ENCODE data around the gene ACTR2.

DNA sequence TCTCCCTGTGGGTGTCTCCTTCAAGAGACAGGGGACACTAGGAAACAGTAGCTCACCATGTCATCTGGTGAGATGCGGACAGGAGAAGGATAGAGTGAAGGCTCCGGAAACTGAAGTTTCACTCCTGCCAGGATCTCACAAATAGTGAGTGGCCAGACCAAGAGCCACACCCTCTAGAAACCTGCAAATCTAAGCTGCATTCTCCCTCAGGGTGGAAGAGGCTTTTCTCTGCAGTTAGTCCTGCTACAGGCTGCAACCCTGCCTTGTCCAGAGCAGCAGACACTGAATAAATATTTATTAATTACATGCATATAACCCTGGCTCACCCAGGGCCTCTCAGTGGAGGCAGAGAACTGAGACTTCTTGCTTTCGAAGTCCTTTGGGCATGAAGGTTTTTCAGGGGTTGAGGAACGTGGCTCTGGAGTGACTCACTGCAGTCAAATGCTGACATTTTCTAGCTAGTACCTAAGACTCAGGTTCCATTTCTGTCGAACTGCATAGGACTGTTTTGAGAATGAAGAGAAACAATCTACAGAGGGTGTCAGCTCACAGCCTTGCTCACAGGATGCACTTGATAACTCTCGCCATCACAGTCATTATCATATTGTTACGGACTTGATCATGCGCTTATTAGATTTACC, 87.3 kb downstream of the ACTR2 start:
- TF ChIP-seq, protein P1, sequence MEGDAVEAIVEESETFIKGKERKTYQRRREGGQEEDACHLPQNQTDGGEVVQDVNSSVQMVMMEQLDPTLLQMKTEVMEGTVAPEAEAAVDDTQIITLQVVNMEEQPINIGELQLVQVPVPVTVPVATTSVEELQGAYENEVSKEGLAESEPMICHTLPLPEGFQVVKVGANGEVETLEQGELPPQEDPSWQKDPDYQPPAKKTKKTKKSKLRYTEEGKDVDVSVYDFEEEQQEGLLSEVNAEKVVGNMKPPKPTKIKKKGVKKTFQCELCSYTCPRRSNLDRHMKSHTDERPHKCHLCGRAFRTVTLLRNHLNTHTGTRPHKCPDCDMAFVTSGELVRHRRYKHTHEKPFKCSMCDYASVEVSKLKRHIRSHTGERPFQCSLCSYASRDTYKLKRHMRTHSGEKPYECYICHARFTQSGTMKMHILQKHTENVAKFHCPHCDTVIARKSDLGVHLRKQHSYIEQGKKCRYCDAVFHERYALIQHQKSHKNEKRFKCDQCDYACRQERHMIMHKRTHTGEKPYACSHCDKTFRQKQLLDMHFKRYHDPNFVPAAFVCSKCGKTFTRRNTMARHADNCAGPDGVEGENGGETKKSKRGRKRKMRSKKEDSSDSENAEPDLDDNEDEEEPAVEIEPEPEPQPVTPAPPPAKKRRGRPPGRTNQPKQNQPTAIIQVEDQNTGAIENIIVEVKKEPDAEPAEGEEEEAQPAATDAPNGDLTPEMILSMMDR (IDR thresholded peaks at IDR 0.05; ENCODE audit: low read depth, low read length), result no peak
- TF ChIP-seq POLR2A (IDR thresholded peaks at IDR 0.05; ENCODE audit: extremely low read depth, insufficient read length), result no peak
